Activated CD8-positive, alpha-beta memory T cell treated with anti-CD3 and anti-CD28 coated beads for 36 hours (primary cell): ENCODE results near the gene GNB1L. TPM values are rescaled to one million over a fixed set of nuclear protein-coding genes. Genes with fewer than 3 reads are reported as not detected.

Source experiments
- CTCF ChIA-PET: fragments of 350-600 bp; sonication (Branson Sonifier 250); formaldehyde crosslinking; loops from one replicate; lab custom pipeline; 2021; ENCODE audit warnings: antibody characterized with exemption; lab: Charles Lee
- POLR2A ChIA-PET: fragments of 350-600 bp; sonication (Branson Sonifier 250); formaldehyde crosslinking; loops from one replicate; lab custom pipeline; 2021; ENCODE audit warnings: antibody characterized with exemption; lab: Charles Lee
- total RNA-seq, 2 experiments: library from RNA; stranded (reverse); gene quantifications; one replicate each; pipeline ENCODE4 v1.2.3, GENCODE V29; 2021

GNB1L gene
- total RNA-seq, 2 experiments from 2014 or later = 17.1 to 17.3 TPM

DNA sequence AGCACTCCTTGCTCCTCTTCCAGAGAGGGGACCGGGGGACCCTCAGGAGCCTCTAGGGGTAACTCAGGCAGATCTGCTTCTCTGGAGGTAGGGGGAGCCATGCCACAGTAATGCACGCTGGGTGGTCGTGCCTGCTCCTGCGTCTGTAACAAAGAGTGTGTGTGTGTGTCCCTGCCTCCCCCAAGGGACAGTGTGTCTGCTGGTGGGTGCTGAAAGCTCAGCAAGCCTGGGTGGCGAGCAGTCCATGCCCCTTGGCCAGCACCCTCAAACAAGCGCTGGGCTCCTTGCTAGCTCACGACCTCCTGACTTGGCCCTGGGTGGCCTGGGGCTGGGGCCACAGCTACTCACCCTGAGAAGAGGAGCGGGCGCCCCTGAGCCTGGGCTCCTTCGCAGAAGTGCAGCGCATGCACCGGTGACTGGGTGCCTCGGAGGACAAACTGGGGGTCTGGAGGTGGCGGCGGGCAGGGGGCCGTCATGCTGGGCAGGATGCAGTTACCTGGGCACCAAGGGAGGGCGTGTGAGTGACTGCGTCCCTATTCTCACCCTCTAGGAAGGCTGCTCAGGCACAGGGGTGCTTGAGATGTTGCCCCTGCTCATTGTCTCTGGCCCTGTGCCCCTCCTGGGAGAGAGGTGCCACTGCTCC lies 33.7 kb downstream of the GNB1L start:
- POLR2A ChIA-PET = no interaction called here
- CTCF ChIA-PET = interaction anchor here (0.6 kb wide), 1 partner anchor 71 kb away, joined by 3 read pairs; no protein-coding TSS in a partner anchor

DNA sequence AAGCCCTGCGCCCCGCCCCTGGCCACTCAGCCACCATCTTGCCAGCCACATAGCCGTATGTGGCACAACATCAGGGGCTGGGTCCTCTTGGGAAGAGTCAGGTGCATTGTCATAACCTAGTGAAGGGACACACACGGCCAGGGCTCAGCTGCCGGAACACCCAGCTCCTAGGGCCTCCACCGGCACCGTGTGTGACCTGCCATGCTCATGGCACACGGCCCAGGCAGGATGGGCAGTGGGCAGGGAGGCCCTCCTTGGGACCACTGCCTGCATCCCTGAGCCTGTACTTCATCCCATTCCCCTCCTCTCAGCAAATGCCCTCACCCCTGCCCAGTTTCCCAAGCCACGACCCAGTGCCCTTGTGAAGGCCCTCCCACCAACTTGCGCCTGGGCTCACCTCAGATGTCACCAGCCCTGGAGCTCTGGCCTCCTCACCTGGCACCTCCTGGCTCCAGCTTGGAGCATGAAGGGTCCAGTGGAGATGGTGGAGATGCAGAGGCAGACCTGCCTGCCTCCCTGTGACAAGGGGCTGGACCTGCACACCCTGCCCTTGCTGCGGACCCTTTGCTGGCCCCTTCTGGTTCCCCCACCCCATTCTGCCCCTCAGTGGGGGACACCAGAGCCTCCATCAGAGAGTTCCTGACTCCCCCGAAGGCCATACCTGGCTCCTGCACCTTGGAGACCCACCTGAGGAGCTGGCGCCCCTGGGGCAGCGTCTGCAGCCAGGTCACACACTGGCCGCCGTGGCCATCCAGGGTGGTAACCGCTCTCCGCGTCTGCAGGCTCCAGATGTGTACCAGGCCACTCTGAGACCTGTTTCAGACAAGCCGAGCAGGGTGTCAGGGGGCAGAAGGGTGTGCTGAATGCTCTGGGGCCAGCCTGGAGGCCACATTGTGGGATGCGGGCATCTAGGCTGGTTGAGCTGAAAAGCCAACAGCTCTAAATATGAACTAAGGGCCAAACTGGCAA lies 34.5 kb downstream of the GNB1L start:
- CTCF ChIA-PET = interaction anchor here (0.6 kb wide), 1 partner anchor 72 kb away, joined by 3 read pairs; no protein-coding TSS in a partner anchor
- POLR2A ChIA-PET = no interaction called here

DNA sequence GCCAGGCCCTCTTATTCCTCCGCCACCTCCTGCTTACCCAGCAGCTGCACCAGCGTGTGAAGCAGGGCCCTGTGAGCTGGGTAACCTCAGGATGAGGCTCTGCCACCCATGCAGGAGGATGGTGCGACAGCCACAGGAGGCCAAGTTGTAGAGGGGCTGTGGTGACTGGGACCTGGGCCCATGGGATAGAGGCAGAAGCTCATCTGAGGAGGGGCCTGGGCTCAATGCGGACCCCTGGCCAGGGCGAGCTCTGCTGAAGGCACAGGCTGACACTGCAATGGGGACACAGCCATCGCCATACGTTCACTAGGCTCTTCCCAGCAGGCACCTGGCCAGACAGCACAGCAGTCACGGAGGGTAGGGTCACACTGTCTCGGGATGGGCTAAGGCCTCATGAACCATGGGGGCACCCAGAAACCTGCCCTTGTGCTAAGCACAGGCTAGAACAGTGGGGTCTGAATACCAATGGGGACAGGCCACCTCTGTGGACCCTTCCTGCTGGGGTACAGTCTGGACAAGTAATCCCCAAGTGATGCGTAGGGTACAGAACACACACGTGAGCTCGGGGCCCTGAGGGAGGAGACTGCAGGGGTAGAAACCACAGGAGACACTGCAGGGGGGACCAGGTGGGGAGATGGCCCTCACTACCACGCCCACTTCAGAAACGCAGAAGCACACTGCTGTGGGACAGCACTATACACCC lies 35.3 kb downstream of the GNB1L start:
- CTCF ChIA-PET = interaction anchor here (0.9 kb wide), 1 partner anchor 91 kb away, joined by 3 read pairs; no protein-coding TSS in a partner anchor
- POLR2A ChIA-PET = no interaction called here

DNA sequence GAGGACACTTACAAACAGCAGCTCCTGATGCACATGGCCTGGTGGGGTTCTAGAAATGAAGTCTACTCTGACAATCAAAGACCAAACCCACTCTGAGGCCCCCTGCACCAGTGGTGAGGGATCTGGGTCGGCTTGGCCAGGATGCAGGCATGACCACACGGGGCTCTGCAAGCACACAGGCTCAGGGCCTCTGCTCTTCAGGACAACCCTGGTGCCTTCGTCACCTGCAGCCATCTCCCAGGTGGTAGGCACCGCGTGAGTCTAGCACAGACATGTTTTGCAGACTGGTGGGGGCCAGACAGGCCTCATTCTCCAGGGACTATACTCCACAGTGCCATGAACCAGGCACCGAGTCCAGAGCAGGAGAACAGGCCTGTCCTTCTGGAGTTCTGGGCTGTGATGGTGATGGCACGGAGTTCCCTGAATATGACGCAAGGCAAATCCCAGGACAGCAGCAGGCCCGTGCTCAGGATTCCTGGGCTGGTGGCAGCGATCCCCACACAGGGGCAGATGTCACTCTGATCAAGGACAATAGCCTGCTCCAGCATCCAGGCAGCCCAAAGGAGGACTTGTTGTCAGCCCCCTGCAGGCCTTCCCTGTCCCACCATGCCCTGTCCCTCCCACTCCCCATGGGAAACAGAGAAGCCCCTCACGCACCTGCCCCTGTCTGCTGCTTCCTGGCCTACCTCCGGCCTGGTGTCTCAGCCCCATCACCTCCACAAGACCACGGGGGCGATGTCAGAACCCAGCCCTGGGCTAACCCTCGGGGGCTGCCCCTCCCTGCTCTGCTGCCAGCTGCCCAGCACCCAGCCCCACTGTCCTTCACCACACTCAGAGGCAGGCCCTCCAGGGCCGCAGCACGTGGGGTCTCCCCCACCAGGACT lies 36.1 kb downstream of the GNB1L start:
- CTCF ChIA-PET = interaction anchor here (0.9 kb wide), 1 partner anchor 92 kb away, joined by 3 read pairs; no protein-coding TSS in a partner anchor
- POLR2A ChIA-PET = no interaction called here

DNA sequence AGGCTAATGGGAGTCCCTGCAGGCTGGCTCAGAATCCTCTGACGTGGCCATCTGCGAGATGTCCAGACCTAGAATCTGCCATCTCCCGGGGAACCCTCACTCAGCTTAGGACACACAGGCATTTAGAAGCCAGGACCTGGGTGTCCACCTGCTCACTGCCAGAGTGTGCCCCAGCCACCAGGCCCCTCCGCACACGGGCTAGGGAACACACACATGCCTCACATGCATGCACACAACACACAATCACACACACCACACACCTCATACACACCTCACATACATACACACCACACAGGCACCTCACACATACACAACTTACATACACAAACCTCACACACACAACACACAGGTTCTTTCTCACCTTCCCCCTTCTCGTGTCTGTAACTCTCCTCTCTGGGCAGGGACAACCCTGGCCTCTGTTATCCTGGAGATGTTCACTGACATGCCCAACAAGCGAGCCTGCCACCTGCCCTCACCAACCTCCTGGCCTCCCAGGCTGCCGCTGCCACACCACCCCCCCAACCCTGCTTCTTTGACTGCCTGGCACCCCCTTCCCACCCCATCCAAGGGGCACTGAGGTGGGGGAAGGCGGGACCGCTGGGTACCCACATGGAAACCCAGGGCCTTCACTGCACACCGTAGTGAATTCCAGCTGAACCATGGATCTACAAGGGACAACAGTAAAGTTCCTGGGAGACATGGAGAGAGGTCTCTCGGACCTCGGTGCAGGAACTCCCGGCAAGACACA lies 38.1 kb downstream of the GNB1L start:
- ChIA-PET CTCF (no interaction called here), POLR2A (no interaction called here)

DNA sequence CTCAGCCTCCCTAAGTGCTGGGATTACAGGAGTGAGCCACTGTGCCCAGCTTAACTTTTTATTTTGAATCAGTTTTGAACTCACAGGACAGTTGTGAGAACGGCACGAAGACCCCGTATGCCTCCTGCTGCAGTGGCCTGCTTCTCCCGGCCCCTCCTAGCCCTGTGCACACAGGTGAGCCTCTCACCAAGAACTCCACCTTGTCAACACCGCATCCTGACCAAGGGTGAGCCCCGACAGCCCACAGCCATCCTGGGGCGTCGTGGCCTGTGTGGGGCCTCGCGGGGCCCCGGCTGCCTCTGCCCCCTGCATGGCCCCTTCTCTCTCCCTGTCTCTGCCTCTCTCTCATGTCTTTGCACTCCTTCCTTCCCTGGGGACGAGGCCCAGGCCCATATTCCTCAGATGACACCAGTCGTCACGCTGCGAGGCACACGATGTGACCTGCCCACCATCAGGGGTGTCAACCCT lies 38.8 kb downstream of the GNB1L start:
- ChIA-PET CTCF (no interaction called here), POLR2A (no interaction called here)

DNA sequence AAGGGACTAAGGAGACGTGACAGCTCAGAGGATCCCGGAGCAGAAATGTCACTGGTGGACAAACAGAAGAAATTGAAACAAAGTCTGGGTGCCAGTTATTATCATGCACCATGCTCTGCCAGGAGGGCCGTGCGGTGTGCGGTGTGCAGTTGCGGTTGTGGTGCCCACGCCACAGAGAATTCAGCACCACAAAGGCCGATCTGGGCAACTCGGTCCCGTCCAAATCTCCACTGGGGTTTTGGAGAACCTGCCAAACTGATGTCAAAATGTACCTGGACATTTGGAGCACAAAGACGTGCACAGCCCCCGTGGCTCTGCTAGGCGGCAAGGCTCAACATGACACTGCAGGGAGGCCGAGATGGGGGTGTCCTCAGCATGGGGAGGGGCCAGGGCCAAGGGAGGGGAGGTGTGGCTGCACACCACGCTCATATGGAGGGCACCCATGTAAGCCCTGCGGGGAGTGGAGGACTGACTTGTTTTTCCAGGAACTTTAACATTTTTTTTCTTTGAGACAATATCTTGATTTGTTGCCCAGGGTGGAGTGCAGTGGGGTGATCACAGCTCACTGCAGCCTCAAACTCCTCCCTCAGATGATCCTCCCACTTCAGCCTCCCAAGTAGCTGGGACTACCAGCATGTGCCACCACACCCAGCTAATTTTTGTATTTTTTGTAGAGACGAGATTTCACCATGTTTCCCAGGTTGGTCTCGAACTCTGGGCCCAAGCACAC lies 39.4 kb downstream of the GNB1L start:
- ChIA-PET POLR2A (no interaction called here), CTCF (interaction anchor here (0.6 kb wide), 1 partner anchor 47 kb away, joined by 3 read pairs; no protein-coding TSS in a partner anchor)

DNA sequence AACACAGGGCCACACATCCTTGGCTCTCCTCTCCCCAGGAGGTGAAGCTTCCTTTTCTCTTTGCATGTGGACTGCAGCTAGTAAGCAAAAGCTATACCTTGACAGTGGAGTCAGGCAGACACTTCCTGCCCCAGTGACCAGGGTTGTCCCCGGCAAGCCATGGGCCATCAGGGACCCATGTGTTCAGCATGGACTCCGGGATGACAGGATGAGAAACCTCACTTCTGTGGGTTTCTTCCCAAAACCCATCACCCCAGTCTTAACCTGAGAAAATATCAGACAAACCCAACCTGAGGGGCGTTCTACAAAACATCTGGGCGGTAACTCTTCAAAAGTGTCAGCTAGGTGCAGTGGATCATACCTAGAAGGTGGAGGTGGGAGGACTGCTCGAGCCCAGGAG lies 40.2 kb downstream of the GNB1L start:
- ChIA-PET POLR2A (no interaction called here), CTCF (interaction anchor here (0.6 kb wide), 1 partner anchor 48 kb away, joined by 3 read pairs; no protein-coding TSS in a partner anchor)

DNA sequence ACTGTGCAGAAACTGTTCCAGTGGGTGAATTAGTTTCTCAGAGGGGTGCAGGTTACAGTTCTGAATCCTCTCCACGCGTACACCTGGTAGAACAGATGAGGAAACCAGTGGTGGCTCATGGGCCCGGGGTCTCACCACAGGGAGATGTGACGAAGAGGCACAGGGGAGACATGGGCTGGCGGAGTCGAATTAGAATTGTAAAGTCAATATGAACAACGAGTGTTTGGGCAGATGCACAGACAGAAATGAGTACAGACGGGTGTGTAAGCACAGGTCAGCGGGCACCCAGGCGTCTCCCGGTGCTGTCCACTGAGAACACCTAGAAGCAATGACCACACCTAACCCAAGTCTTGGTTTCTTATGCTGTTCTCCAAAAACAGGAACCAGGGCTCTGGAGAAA lies 41.8 kb downstream of the GNB1L start:
- ChIA-PET POLR2A (no interaction called here), CTCF (no interaction called here)

DNA sequence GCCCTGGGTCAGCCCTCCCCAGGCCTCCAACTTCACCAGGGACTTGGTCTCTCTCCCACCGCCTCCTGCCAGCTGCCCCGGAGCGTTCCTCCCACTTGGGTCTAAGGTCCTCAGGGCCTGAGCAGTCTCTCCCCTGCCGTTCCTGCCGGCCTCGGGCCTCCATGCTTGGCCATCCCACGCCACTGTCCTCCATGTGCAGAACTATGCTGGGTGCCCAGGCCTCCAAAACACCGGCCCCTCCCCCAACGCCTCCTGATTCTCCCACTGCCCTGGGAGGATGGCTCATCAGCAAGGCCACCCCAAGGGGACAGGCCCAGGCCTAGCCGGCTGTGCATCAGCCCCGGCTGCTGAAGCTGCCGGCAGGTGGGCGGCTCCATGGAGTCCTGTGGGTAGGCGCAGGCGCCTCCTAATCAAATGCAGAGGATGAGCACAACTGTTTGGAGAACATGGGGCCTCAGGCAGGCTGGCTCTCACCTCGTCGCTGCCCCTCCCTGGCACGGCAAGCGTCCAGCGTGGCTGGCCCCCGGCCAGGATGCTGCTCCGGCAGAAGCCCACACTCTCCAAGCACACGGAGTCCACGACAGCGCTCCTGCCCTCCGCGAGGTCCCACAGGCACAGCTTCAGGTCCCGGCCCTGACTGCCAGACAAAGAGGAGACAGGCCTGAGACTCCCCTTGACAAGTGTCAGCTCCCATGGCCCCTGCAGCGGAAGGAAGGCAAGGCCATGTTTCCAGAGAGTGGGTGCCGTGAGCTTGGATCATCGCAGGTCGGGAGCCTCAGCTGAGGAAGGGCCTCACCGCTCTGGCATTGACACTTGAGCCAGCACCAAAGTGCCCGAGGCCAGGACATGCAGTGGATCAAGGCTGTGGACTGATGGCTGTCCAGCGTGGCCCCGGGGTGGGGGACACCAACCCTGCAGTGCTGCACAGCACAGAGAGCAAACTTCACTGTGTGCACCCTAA lies 42.6 kb downstream of the GNB1L start:
- ChIA-PET POLR2A (interaction anchor here (0.5 kb wide), 1 partner anchor 138 kb away, joined by 6 read pairs; no protein-coding TSS in a partner anchor), CTCF (no interaction called here)

DNA sequence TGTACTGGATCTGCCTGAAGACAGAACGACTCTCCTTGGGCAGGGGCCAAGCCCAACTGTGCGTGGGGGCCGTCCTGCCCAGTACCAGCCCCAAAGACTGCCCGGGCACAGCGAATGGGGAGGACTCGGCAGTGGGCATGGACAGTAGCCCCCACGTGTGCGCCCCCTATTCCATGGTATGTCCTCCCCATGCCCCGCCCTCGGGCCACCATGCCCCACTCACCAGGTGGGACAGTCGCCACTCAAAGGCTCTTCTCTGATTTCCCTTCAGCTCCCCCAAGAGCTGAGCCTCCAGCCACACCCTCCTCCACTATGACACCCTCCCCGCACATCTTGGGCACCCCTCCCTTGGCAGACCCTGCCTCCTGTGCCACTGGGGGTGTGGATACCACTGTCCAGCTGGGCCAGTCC lies 43.5 kb downstream of the GNB1L start:
- POLR2A ChIA-PET = no interaction called here
- CTCF ChIA-PET = no interaction called here

DNA sequence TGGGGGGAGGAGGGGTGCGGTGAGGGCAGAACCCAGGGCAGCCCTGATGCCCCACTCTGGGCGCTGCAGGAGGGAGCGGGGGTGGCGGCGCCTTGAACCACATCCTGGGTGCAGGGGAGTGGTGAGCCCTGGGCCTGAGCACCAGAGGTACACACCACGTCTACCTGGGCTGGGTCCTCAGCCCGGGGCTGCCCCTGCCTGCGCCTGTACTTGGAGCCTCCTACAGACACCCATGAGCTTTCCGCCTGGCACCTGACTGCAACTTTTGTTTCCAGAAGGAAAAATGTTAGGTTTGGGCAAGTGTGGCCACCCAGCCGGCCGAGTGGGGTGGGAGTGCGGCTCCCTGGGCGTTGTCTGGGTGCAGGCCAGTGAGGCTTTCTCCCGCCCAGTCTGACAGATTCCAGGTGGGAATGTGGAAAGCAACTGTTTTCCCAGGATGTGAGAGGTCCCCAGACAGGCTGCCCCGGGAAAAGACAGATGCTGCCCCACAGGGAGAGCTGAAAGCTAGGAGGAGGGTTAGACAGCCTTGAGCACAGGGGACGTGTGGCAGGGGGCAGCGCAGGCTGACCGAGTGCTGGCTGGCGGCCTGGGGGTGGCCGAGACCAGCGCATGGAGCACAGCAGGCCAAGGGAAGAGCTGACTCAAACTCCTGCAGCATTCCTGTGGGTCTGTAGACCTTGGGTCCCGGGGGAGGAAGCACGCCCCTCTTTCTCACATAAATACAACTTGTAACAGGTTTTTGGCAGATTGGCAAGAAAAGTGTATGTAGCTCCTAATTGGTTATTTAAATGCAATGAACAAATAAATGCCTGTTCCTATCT lies 44.1 kb downstream of the GNB1L start:
- ChIA-PET POLR2A (no interaction called here), CTCF (interaction anchor here (0.7 kb wide), 1 partner anchor 80 kb away, joined by 4 read pairs; no protein-coding TSS in a partner anchor)

DNA sequence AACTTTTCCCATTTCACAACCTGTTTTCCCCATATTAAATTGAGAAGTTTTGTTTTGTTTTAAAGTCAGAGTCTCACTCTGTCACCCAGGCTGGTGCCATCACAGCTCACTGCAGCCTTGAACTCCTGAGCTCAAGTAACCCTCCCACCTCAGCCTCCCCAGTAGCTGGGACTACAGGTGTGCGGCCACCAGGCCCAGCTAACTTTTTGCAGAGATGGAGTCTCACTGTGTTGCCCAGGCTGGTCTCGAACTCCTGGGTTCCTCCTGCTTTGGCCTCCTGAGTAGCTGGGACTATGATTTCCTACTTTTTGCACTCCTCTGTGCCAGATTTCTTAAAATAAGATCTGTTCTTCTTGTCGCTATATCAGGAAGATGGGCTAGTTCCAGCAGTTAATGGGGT lies 44.9 kb downstream of the GNB1L start:
- ChIA-PET POLR2A (no interaction called here), CTCF (no interaction called here)

DNA sequence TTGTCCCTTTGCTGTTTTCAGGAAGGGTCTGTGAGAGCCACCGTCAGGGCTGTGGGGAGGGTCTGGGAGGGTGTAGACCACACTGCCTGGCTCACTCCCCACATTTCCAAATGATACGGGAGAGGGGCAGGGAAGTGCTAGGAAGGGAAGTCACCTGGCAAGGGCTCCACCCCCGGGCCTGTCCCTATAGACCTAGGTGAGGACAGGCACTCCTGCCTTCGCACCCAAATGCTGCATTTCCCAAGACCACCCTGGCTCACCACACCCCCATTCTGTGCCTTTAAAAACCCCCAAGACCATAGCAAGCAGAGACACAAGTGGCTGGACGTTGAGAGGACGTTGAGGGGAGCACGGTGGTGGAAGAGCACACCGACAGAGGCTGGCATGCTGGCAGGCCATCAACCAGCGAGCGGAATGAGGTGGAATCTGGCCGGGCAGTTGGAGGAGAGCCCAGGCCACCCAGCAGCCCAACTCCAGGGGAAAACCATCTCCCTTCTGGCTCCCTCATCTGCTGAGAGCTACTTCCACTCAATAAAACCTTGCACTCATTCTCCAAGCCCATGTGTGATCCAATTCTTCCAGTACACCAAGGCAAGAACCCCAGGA lies 45.7 kb downstream of the GNB1L start:
- ChIA-PET CTCF (interaction anchor here (0.7 kb wide), 1 partner anchor 161 kb away, joined by 3 read pairs; no protein-coding TSS in a partner anchor), POLR2A (no interaction called here)
